Stimulated activated CD4-positive, alpha-beta T cell treated with anti-CD3 and anti-CD28 coated beads, Interleukin-15, amount 100 ng/mL, for 24 hours (primary cell): ENCODE results near the gene CENPO.

Experiments
- DNase-seq: peaks from one replicate; pipeline ENCODE4 v3.0.0-alpha.2; 2020

CENPO gene

DNA sequence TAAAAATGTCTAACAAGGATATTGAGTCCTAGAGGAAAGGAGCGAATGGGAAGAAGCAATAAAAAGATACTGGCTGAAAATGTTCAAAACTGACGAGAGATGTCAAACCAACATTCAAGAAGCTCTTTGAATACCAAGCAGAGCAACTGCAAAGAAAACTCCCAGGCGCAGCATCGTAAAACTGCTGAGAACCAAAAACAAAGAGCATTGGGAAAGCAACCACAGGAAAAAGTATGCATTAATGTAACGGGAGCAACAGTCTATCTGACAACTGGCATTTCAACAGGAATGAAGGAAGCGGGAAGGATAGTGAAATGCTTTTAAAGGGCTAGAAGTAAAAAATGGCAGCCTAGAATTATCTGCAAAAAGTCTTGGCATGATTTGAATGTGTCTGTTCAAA, 73.7 kb downstream of the CENPO start:
- DNase-seq: no peak

DNA sequence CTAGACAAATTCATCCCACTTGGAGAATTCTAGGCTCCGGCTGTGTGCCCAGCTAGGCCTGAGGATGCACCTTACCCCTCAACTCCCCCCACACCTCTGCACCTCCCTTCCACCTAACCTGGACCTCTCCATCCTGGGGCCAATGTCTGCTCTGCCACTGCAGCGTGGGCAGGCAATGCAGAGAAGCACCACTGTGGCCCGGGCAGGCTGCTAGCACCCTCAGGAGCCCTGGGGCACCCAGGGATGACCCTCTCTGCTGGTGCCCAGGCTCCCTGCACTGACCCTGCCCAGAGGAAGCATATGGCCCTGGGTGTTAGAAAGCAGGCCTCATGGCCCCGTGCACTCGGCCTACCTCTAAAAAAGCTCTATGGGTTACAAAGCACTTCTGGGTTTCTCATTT, 77.2 kb downstream of the CENPO start:
- no peak for DNase-seq

DNA sequence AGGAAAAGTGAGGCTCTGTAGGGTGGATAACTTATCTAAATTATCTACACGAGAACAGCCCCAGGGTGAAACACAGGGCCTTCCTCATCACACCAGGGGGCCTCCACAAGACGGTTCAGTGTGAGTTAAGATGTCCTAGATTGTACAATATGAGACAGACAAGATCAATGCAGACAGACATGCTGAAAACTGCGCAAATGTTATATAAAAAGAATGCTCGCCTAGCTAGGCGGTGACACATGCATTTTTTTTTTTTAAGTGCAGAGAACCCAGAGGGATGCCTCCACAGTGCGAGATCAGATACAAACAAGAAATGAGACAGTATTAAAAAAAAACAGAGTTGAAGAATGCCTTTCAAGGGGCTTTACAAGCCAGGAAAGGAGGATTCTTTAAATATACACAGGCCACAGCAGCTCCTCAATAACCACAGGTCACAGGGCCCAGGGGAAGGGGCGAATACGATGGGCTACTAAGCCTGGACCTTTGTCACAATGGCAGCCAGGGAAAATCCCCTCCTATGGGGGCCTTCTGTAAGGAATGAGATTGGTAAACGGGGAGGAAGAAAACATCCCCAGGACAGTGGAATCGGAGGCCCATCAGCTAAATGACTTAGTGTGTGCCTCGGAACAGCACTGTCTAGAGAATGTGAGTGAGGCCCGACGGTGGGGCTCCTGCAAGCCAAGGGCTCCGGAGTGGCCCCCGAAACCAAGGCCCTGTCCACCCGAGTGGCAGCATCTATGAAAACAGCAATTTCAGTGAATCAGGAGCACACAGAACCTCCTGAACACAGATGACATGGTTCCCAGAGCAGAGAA, 77.9 kb downstream of the CENPO start:
- DNase-seq: no peak

DNA sequence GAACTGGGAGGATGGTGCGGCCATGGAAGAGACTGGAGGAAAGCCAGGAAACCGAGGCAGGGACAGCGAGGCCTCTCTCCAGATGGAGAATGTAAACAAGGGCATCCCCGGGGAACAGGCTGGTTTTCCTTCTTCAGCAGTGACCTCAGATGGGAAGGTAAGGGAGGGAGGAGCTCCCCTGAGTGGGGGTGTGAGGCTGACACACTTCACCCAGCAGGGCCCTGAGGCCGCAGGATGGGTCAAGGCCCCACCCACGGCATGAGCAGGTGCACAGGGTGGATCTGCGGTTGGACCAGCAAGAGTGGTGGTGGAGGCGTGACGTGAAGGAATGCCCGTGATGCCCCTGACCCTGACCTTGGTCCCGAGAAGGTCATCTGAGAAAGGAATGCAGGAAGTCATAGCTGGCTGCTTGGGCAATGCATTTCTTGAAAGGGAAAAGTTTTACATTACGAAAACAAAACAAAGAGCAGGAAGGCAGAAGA, 78.7 kb downstream of the CENPO start:
- DNase-seq: no peak
